ENCODE data around the gene RALB.

RALB gene

GRCh38 chr2:120330946-120331822, 78.5 kb downstream of the RALB start:
- no peaks in the 10 kb centered on the region for H3K4me1 ChIP-seq (ENCODE audit: control insufficient read depth in 1 of 2, insufficient read depth in 2 of 2, low read length in 2 of 2)
- peaks cover 0 to 14% of the 10 kb centered on the region in 2 donors for H3K27me3 ChIP-seq (ENCODE audit: control insufficient read depth in 1 of 2, insufficient read depth in 2 of 2, low read length in 2 of 2)
- H3K9ac ChIP-seq (ENCODE audit: low read depth in 1 of 2, low read length in 2 of 2), result no peak overlapping the region
- H3K4me3 ChIP-seq (ENCODE audit: low read depth in 1 of 2, low read length in 2 of 2), result no peak overlapping the region
- H3K36me3 ChIP-seq (ENCODE audit: control insufficient read depth in 1 of 2, insufficient read depth in 2 of 2, low read length in 2 of 2), result no peaks in the 10 kb centered on the region
- no peaks in the 10 kb centered on the region for H3K9me3 ChIP-seq (ENCODE audit: control insufficient read depth in 1 of 2, low read length in 2 of 2)
- H3K27ac ChIP-seq (ENCODE audit: low read depth, low read length), result no peak overlapping the region

DNA sequence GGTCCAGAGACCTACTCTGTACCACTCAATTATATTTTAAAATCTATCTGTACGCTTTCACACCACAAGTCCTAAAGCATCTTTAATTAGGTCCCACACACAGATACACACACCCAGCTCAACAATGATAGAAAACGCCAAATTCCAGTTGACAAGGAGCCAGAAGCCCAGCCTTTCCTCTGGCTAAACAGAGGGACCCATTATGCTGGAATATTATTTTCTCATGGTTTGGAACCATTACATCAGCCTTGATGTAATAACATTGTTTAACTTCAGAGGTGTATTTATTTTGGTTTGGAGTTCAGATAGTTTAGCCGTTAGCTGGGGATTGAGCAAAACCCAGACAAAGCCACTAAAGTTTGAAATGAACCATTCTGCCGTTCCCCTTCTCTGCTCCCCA, 79.3 kb downstream of the RALB start:
- no peaks in the 10 kb centered on the region for H3K4me1 ChIP-seq (ENCODE audit: control insufficient read depth in 1 of 2, insufficient read depth in 2 of 2, low read length in 2 of 2)
- H3K4me3 ChIP-seq (ENCODE audit: low read depth in 1 of 2, low read length in 2 of 2), result no peak overlapping the region
- no peak overlapping the region for H3K9ac ChIP-seq (ENCODE audit: low read depth in 1 of 2, low read length in 2 of 2)
- no peaks in the 10 kb centered on the region for H3K9me3 ChIP-seq (ENCODE audit: control insufficient read depth in 1 of 2, low read length in 2 of 2)
- peaks cover 0 to 14% of the 10 kb centered on the region in 2 donors for H3K27me3 ChIP-seq (ENCODE audit: control insufficient read depth in 1 of 2, insufficient read depth in 2 of 2, low read length in 2 of 2)
- no peaks in the 10 kb centered on the region for H3K36me3 ChIP-seq (ENCODE audit: control insufficient read depth in 1 of 2, insufficient read depth in 2 of 2, low read length in 2 of 2)
- H3K27ac ChIP-seq (ENCODE audit: low read depth, low read length), result no peak overlapping the region

- H3K27ac ChIP-seq (ENCODE audit: low read depth, low read length), result no peak overlapping the region
- H3K4me1 ChIP-seq (ENCODE audit: control insufficient read depth in 1 of 2, insufficient read depth in 2 of 2, low read length in 2 of 2), result no peaks in the 10 kb centered on the region
- no peaks in the 10 kb centered on the region for H3K9me3 ChIP-seq (ENCODE audit: control insufficient read depth in 1 of 2, low read length in 2 of 2)
- no peak overlapping the region for H3K9ac ChIP-seq (ENCODE audit: low read depth in 1 of 2, low read length in 2 of 2)
- no peak overlapping the region for H3K4me3 ChIP-seq (ENCODE audit: low read depth in 1 of 2, low read length in 2 of 2)
- peaks cover 0 to 13% of the 10 kb centered on the region in 2 donors for H3K27me3 ChIP-seq (ENCODE audit: control insufficient read depth in 1 of 2, insufficient read depth in 2 of 2, low read length in 2 of 2)
- H3K36me3 ChIP-seq (ENCODE audit: control insufficient read depth in 1 of 2, insufficient read depth in 2 of 2, low read length in 2 of 2), result no peaks in the 10 kb centered on the region
Observed at GRCh38 chr2:120332384-120332783, 79.7 kb downstream of the RALB start.

GRCh38 chr2:120334068-120334467, 81.4 kb downstream of the RALB start:
- Histone ChIP-seq H3K4me3 (ENCODE audit: low read depth in 1 of 2, low read length in 2 of 2) (no peak overlapping the region), H3K36me3 (ENCODE audit: control insufficient read depth in 1 of 2, insufficient read depth in 2 of 2, low read length in 2 of 2) (no peaks in the 10 kb centered on the region), H3K4me1 (ENCODE audit: control insufficient read depth in 1 of 2, insufficient read depth in 2 of 2, low read length in 2 of 2) (no peaks in the 10 kb centered on the region), H3K9ac (ENCODE audit: low read depth in 1 of 2, low read length in 2 of 2) (no peak overlapping the region), H3K27ac (ENCODE audit: low read depth, low read length) (no peak overlapping the region), H3K27me3 (ENCODE audit: control insufficient read depth in 1 of 2, insufficient read depth in 2 of 2, low read length in 2 of 2) (peaks cover 0 to 16% of the 10 kb centered on the region in 2 donors), H3K9me3 (ENCODE audit: control insufficient read depth in 1 of 2, low read length in 2 of 2) (no peaks in the 10 kb centered on the region)

- no peak overlapping the region for H3K4me3 ChIP-seq (ENCODE audit: low read depth in 1 of 2, low read length in 2 of 2)
- no peak overlapping the region for H3K9ac ChIP-seq (ENCODE audit: low read depth in 1 of 2, low read length in 2 of 2)
- no peaks in the 10 kb centered on the region for H3K36me3 ChIP-seq (ENCODE audit: control insufficient read depth in 1 of 2, insufficient read depth in 2 of 2, low read length in 2 of 2)
- H3K4me1 ChIP-seq (ENCODE audit: control insufficient read depth in 1 of 2, insufficient read depth in 2 of 2, low read length in 2 of 2), result no peaks in the 10 kb centered on the region
- H3K27me3 ChIP-seq (ENCODE audit: control insufficient read depth in 1 of 2, insufficient read depth in 2 of 2, low read length in 2 of 2), result peaks cover 17 to 29% of the 10 kb centered on the region in 2 donors
- H3K9me3 ChIP-seq (ENCODE audit: control insufficient read depth in 1 of 2, low read length in 2 of 2), result no peaks in the 10 kb centered on the region
- H3K27ac ChIP-seq (ENCODE audit: low read depth, low read length), result no peak overlapping the region
Observed at GRCh38 chr2:120336749-120337148, 84.1 kb downstream of the RALB start.

DNA sequence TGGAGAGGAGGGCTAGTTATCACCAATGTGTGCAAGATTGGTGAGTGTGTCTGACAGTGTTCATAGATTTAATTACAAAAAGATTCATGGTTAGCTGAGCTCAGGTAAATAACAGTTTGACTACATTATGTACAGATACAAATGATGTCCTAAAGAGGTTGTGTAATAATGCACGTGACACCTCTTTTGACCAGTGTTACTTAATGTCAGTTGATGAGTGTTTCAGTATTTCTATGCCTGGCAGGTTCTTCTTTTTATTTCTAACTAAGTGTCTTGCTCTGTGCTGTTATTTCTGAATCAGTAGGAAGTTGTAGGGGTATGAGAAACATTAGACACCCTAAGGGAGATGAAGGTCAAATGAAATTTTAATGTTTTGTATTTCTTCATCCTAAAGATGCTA, 85.4 kb downstream of the RALB start:
- no peak overlapping the region for H3K4me3 ChIP-seq (ENCODE audit: low read depth in 1 of 2, low read length in 2 of 2)
- H3K27ac ChIP-seq (ENCODE audit: low read depth, low read length), result no peak overlapping the region
- peaks cover 29 to 41% of the 10 kb centered on the region in 2 donors for H3K27me3 ChIP-seq (ENCODE audit: control insufficient read depth in 1 of 2, insufficient read depth in 2 of 2, low read length in 2 of 2)
- H3K36me3 ChIP-seq (ENCODE audit: control insufficient read depth in 1 of 2, insufficient read depth in 2 of 2, low read length in 2 of 2), result no peaks in the 10 kb centered on the region
- peaks cover 0 to 3% of the 10 kb centered on the region in 2 donors for H3K4me1 ChIP-seq (ENCODE audit: control insufficient read depth in 1 of 2, insufficient read depth in 2 of 2, low read length in 2 of 2)
- H3K9ac ChIP-seq (ENCODE audit: low read depth in 1 of 2, low read length in 2 of 2), result no peak overlapping the region
- H3K9me3 ChIP-seq (ENCODE audit: control insufficient read depth in 1 of 2, low read length in 2 of 2), result no peaks in the 10 kb centered on the region

GRCh38 chr2:120341977-120342376, 89.3 kb downstream of the RALB start:
- no peak overlapping the region for H3K9ac ChIP-seq (ENCODE audit: low read depth in 1 of 2, low read length in 2 of 2)
- H3K4me1 ChIP-seq (ENCODE audit: control insufficient read depth in 1 of 2, insufficient read depth in 2 of 2, low read length in 2 of 2), result peaks cover 5 to 17% of the 10 kb centered on the region in 2 donors
- no peak overlapping the region for H3K4me3 ChIP-seq (ENCODE audit: low read depth in 1 of 2, low read length in 2 of 2)
- no peaks in the 10 kb centered on the region for H3K36me3 ChIP-seq (ENCODE audit: control insufficient read depth in 1 of 2, insufficient read depth in 2 of 2, low read length in 2 of 2)
- no peak overlapping the region for H3K27ac ChIP-seq (ENCODE audit: low read depth, low read length)
- peaks cover 48 to 54% of the 10 kb centered on the region in 2 donors for H3K27me3 ChIP-seq (ENCODE audit: control insufficient read depth in 1 of 2, insufficient read depth in 2 of 2, low read length in 2 of 2)
- no peaks in the 10 kb centered on the region for H3K9me3 ChIP-seq (ENCODE audit: control insufficient read depth in 1 of 2, low read length in 2 of 2)

GRCh38 chr2:120342446-120342845, 89.8 kb downstream of the RALB start:
- H3K9me3 ChIP-seq (ENCODE audit: control insufficient read depth in 1 of 2, low read length in 2 of 2), result no peaks in the 10 kb centered on the region
- peaks cover 53 to 57% of the 10 kb centered on the region in 2 donors for H3K27me3 ChIP-seq (ENCODE audit: control insufficient read depth in 1 of 2, insufficient read depth in 2 of 2, low read length in 2 of 2)

DNA sequence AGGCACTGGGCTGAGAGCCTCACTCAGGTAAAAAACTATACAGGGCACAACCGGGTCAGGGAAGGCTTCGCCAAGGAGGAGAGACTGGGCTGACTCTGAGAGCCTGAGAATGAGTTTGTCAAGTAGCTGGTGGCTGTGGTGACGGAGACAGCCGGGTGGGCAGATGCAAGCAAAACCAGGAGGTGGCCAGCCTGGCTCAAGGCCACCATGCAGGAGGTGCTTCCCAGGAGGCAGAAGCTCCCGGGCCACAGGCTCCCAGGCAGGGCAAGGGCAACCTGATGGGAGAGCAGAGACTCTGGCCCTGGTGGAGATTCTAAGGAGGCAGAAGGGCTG, 90.4 kb downstream of the RALB start:
- no peak overlapping the region for H3K27ac ChIP-seq (ENCODE audit: low read depth, low read length)
- peak overlapping the region in 1 of 2 donors; percentile 40 for H3K4me3 ChIP-seq (ENCODE audit: low read depth in 1 of 2, low read length in 2 of 2)
- no peak overlapping the region for H3K9ac ChIP-seq (ENCODE audit: low read depth in 1 of 2, low read length in 2 of 2)
- peaks cover 59 to 60% of the 10 kb centered on the region in 2 donors for H3K27me3 ChIP-seq (ENCODE audit: control insufficient read depth in 1 of 2, insufficient read depth in 2 of 2, low read length in 2 of 2)
- no peaks in the 10 kb centered on the region for H3K9me3 ChIP-seq (ENCODE audit: control insufficient read depth in 1 of 2, low read length in 2 of 2)
- H3K36me3 ChIP-seq (ENCODE audit: control insufficient read depth in 1 of 2, insufficient read depth in 2 of 2, low read length in 2 of 2), result no peaks in the 10 kb centered on the region
- H3K4me1 ChIP-seq (ENCODE audit: control insufficient read depth in 1 of 2, insufficient read depth in 2 of 2, low read length in 2 of 2), result peaks cover 5 to 19% of the 10 kb centered on the region in 2 donors

More at GRCh38 chr2:120342446-120342845, 89.8 kb downstream of the RALB start:
- Histone ChIP-seq H3K9ac (ENCODE audit: low read depth in 1 of 2, low read length in 2 of 2) (no peak overlapping the region), H3K4me1 (ENCODE audit: control insufficient read depth in 1 of 2, insufficient read depth in 2 of 2, low read length in 2 of 2) (peaks cover 5 to 19% of the 10 kb centered on the region in 2 donors), H3K4me3 (ENCODE audit: low read depth in 1 of 2, low read length in 2 of 2) (no peak overlapping the region), H3K36me3 (ENCODE audit: control insufficient read depth in 1 of 2, insufficient read depth in 2 of 2, low read length in 2 of 2) (no peaks in the 10 kb centered on the region), H3K27ac (ENCODE audit: low read depth, low read length) (no peak overlapping the region)

- peak overlapping the region in 1 of 2 donors; percentile 40 for H3K4me3 ChIP-seq (ENCODE audit: low read depth in 1 of 2, low read length in 2 of 2)
- H3K27me3 ChIP-seq (ENCODE audit: control insufficient read depth in 1 of 2, insufficient read depth in 2 of 2, low read length in 2 of 2), result peaks cover 60 to 63% of the 10 kb centered on the region in 2 donors
- H3K27ac ChIP-seq (ENCODE audit: low read depth, low read length), result no peak overlapping the region
- no peak overlapping the region for H3K9ac ChIP-seq (ENCODE audit: low read depth in 1 of 2, low read length in 2 of 2)
- peaks cover 5 to 19% of the 10 kb centered on the region in 2 donors for H3K4me1 ChIP-seq (ENCODE audit: control insufficient read depth in 1 of 2, insufficient read depth in 2 of 2, low read length in 2 of 2)
- no peaks in the 10 kb centered on the region for H3K36me3 ChIP-seq (ENCODE audit: control insufficient read depth in 1 of 2, insufficient read depth in 2 of 2, low read length in 2 of 2)
- no peaks in the 10 kb centered on the region for H3K9me3 ChIP-seq (ENCODE audit: control insufficient read depth in 1 of 2, low read length in 2 of 2)
Observed at GRCh38 chr2:120343433-120344105, 90.9 kb downstream of the RALB start.

All from duodenal mucosa (tissue), 2 donors.